ENCODE measurements around the gene PSG5. TPM values are rescaled to one million over a fixed set of nuclear protein-coding genes. Genes with fewer than 3 reads are reported as not detected.
"Not testable (repeated sequence)": the region's sequence is repeated elsewhere in the genome, so short reads cannot be mapped to it uniquely, and the experiment has no call there.

The PSG5 gene
- polyA plus RNA-seq (2013, experiment 1 of 2) = not detected
- not detected for polyA plus RNA-seq (2013, experiment 2 of 2)

GRCh38 chr19:43186311-43186935 is at the start of gene PSG5:
Gene PSG5, minus strand, starts transcription at chr19:43186536. Its CDS starts 131 bp downstream, at chr19:43186405.
- not testable (repeated sequence) for H3K4me2 ChIP-seq (ENCODE audit: low read length); H3K4me1 ChIP-seq (ENCODE audit: control insufficient read depth, low read depth, low read length); H3K27me3 ChIP-seq (ENCODE audit: insufficient read depth, low read length, poor library complexity); H4K8ac ChIP-seq (ENCODE audit: low read depth, low read length); H2BK5ac ChIP-seq (ENCODE audit: low read length); H3K9ac ChIP-seq (ENCODE audit: low read length); H3K4ac ChIP-seq (ENCODE audit: low read depth, low read length); H2BK15ac ChIP-seq (replicated peaks; ENCODE audit: low read depth); DNase-seq; H3K79me1 ChIP-seq (ENCODE audit: low read length); H3K79me2 ChIP-seq (ENCODE audit: control insufficient read depth, insufficient read depth, low read length); H2BK120ac ChIP-seq (ENCODE audit: low read depth, low read length); H2AK5ac ChIP-seq (ENCODE audit: low read length); H3K56ac ChIP-seq (ENCODE audit: low read length); H4K5ac ChIP-seq (ENCODE audit: low read length); H3K36me3 ChIP-seq (ENCODE audit: control insufficient read depth, insufficient read depth, low read length); H3K23ac ChIP-seq (ENCODE audit: low read length); H3K4me3 ChIP-seq (ENCODE audit: low read length); H3K18ac ChIP-seq (ENCODE audit: low read length); H3K27ac ChIP-seq (ENCODE audit: low read depth, low read length)
- WGBS (ENCODE audit: extremely low coverage, insufficient coverage, low lambda C conversion rate) = no CpG with 5 or more reads among the region's 7 CpGs

DNA sequence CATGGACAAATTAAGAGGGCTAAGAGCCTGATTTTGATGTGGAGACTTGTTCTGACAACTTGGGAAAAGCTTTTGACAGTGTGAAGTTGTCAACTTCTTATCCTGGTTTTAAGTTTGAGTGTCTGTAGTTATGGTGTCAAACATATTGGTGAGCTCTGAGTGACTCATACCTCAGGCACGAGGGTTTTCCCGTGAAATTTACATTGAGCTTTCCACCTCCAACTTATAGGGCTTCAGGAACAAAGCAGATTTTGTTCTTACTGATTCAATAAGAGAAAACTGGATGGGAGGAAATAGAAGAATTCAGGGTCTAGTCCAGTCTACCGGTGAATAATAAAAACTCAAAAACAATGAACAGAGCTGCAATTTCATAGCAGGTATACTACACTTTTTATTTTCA is 49.4 kb upstream of the PSG5 start:
- not testable (repeated sequence) for H3K4me2 ChIP-seq (ENCODE audit: low read length); H3K36me3 ChIP-seq (ENCODE audit: control insufficient read depth, insufficient read depth, low read length); DNase-seq; H3K79me1 ChIP-seq (ENCODE audit: low read length); H3K4me3 ChIP-seq (ENCODE audit: low read length); H3K18ac ChIP-seq (ENCODE audit: low read length); H3K9ac ChIP-seq (ENCODE audit: low read length); H3K79me2 ChIP-seq (ENCODE audit: control insufficient read depth, insufficient read depth, low read length); H3K4ac ChIP-seq (ENCODE audit: low read depth, low read length); H3K27me3 ChIP-seq (ENCODE audit: insufficient read depth, low read length, poor library complexity); H4K8ac ChIP-seq (ENCODE audit: low read depth, low read length); H3K27ac ChIP-seq (ENCODE audit: low read depth, low read length); H3K56ac ChIP-seq (ENCODE audit: low read length); H2BK120ac ChIP-seq (ENCODE audit: low read depth, low read length); H3K4me1 ChIP-seq (ENCODE audit: control insufficient read depth, low read depth, low read length); H3K23ac ChIP-seq (ENCODE audit: low read length); H2BK15ac ChIP-seq (replicated peaks; ENCODE audit: low read depth); H4K5ac ChIP-seq (ENCODE audit: low read length); H2BK5ac ChIP-seq (ENCODE audit: low read length); H2AK5ac ChIP-seq (ENCODE audit: low read length)
- no CpG with 5 or more reads among the region's 3 CpGs for WGBS (ENCODE audit: extremely low coverage, insufficient coverage, low lambda C conversion rate)

DNA sequence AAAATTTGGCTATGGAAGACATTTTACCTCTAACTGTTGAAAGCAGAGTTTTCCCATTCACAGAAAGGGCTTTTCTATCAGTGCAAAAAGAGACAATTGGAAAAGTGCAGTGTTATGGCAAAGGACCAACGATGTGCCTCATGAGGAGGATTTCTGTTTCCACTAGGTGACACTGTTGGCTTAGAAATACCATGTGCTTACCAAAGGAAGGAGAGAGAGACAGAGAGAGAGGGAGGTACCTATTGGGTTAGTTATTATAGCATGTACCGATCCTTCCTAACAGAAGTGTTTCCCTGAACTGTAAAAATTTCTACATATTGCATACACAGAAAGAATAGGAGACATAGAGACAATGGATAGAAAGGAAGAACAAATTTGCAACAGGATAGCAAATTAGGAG is 43.0 kb upstream of the PSG5 start:
- no peak overlapping the region for H3K23ac ChIP-seq (ENCODE audit: low read length)
- H3K4me1 ChIP-seq (ENCODE audit: control insufficient read depth, low read depth, low read length) = no peaks in the 10 kb centered on the region
- no peak overlapping the region for H2AK5ac ChIP-seq (ENCODE audit: low read length)
- H3K79me1 ChIP-seq (ENCODE audit: low read length) = no peaks in the 10 kb centered on the region
- no peak overlapping the region for H3K9ac ChIP-seq (ENCODE audit: low read length)
- no peak overlapping the region for H3K18ac ChIP-seq (ENCODE audit: low read length)
- DNase-seq = peak; percentile 14
- H2BK15ac ChIP-seq (replicated peaks; ENCODE audit: low read depth) = no peak overlapping the region
- H3K4me2 ChIP-seq (ENCODE audit: low read length) = no peak overlapping the region
- no CpG with 5 or more reads among the region's 2 CpGs for WGBS (ENCODE audit: extremely low coverage, insufficient coverage, low lambda C conversion rate)
- H3K27ac ChIP-seq (ENCODE audit: low read depth, low read length) = no peak overlapping the region
- H3K36me3 ChIP-seq (ENCODE audit: control insufficient read depth, insufficient read depth, low read length) = no peaks in the 10 kb centered on the region
- H3K27me3 ChIP-seq (ENCODE audit: insufficient read depth, low read length, poor library complexity) = no peaks in the 10 kb centered on the region
- no peak overlapping the region for H2BK120ac ChIP-seq (ENCODE audit: low read depth, low read length)
- H3K4ac ChIP-seq (ENCODE audit: low read depth, low read length) = no peak overlapping the region
- no peak overlapping the region for H3K56ac ChIP-seq (ENCODE audit: low read length)
- H4K8ac ChIP-seq (ENCODE audit: low read depth, low read length) = no peak overlapping the region
- H3K79me2 ChIP-seq (ENCODE audit: control insufficient read depth, insufficient read depth, low read length) = no peaks in the 10 kb centered on the region
- H3K4me3 ChIP-seq (ENCODE audit: low read length) = no peak overlapping the region
- no peak overlapping the region for H4K5ac ChIP-seq (ENCODE audit: low read length)
- H2BK5ac ChIP-seq (ENCODE audit: low read length) = no peak overlapping the region

GRCh38 chr19:43228730-43229129 is 42.4 kb upstream of the PSG5 start:
- H3K36me3 ChIP-seq (ENCODE audit: control insufficient read depth, insufficient read depth, low read length); H3K4ac ChIP-seq (ENCODE audit: low read depth, low read length); H3K79me1 ChIP-seq (ENCODE audit: low read length); H3K4me3 ChIP-seq (ENCODE audit: low read length); H3K79me2 ChIP-seq (ENCODE audit: control insufficient read depth, insufficient read depth, low read length); H3K18ac ChIP-seq (ENCODE audit: low read length); H3K27ac ChIP-seq (ENCODE audit: low read depth, low read length); H3K9ac ChIP-seq (ENCODE audit: low read length); H2BK120ac ChIP-seq (ENCODE audit: low read depth, low read length); H3K56ac ChIP-seq (ENCODE audit: low read length); H2AK5ac ChIP-seq (ENCODE audit: low read length); H4K5ac ChIP-seq (ENCODE audit: low read length); H3K4me1 ChIP-seq (ENCODE audit: control insufficient read depth, low read depth, low read length); H3K27me3 ChIP-seq (ENCODE audit: insufficient read depth, low read length, poor library complexity); H3K4me2 ChIP-seq (ENCODE audit: low read length); H2BK5ac ChIP-seq (ENCODE audit: low read length); H3K23ac ChIP-seq (ENCODE audit: low read length); H2BK15ac ChIP-seq (replicated peaks; ENCODE audit: low read depth); H4K8ac ChIP-seq (ENCODE audit: low read depth, low read length): not testable (repeated sequence)
- DNase-seq = peak; percentile 19
- no CpG with 5 or more reads among the region's 2 CpGs for WGBS (ENCODE audit: extremely low coverage, insufficient coverage, low lambda C conversion rate)

DNA sequence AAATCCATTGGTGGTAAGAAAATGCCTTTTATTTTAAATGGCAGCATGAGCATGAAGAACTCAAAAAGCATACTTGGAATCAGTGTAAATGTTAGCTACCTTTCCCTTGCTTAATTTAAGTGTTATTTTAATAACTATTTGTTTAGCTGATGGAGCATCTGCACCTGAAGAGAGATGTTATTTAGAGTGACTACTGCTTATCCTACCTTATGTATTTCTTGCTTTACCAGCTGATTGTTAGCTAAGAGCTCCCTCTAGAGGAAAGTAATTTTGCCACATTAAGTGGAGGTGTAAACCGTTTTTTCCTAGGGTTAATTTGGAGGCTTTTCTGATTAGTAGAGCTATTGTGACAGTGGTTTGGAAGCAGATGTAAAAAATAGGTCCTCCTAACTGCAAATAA is 40.6 kb upstream of the PSG5 start:
- H4K5ac ChIP-seq (ENCODE audit: low read length); H3K4me2 ChIP-seq (ENCODE audit: low read length); H2AK5ac ChIP-seq (ENCODE audit: low read length); H3K9ac ChIP-seq (ENCODE audit: low read length); H3K36me3 ChIP-seq (ENCODE audit: control insufficient read depth, insufficient read depth, low read length); H3K79me2 ChIP-seq (ENCODE audit: control insufficient read depth, insufficient read depth, low read length); DNase-seq; H4K8ac ChIP-seq (ENCODE audit: low read depth, low read length); H3K27ac ChIP-seq (ENCODE audit: low read depth, low read length); H3K79me1 ChIP-seq (ENCODE audit: low read length); H3K4ac ChIP-seq (ENCODE audit: low read depth, low read length); H3K27me3 ChIP-seq (ENCODE audit: insufficient read depth, low read length, poor library complexity); H3K56ac ChIP-seq (ENCODE audit: low read length); H3K4me1 ChIP-seq (ENCODE audit: control insufficient read depth, low read depth, low read length); H3K23ac ChIP-seq (ENCODE audit: low read length); H2BK15ac ChIP-seq (replicated peaks; ENCODE audit: low read depth); H3K18ac ChIP-seq (ENCODE audit: low read length); H2BK5ac ChIP-seq (ENCODE audit: low read length); H2BK120ac ChIP-seq (ENCODE audit: low read depth, low read length); H3K4me3 ChIP-seq (ENCODE audit: low read length): not testable (repeated sequence)
- WGBS (ENCODE audit: extremely low coverage, insufficient coverage, low lambda C conversion rate) = no CpG with 5 or more reads among the region's 1 CpG

- H3K23ac ChIP-seq (ENCODE audit: low read length) = no peak overlapping the region
- no peaks in the 10 kb centered on the region for H3K36me3 ChIP-seq (ENCODE audit: control insufficient read depth, insufficient read depth, low read length)
- H2BK5ac ChIP-seq (ENCODE audit: low read length) = no peak overlapping the region
- no peaks in the 10 kb centered on the region for H3K4me1 ChIP-seq (ENCODE audit: control insufficient read depth, low read depth, low read length)
- H3K18ac ChIP-seq (ENCODE audit: low read length) = no peak overlapping the region
- H2BK15ac ChIP-seq (replicated peaks; ENCODE audit: low read depth) = no peak overlapping the region
- H3K27me3 ChIP-seq (ENCODE audit: insufficient read depth, low read length, poor library complexity) = no peaks in the 10 kb centered on the region
- H3K4ac ChIP-seq (ENCODE audit: low read depth, low read length) = no peak overlapping the region
- no CpG with 5 or more reads among the region's 2 CpGs for WGBS (ENCODE audit: extremely low coverage, insufficient coverage, low lambda C conversion rate)
- no peak overlapping the region for H4K5ac ChIP-seq (ENCODE audit: low read length)
- H3K4me3 ChIP-seq (ENCODE audit: low read length) = no peak overlapping the region
- H4K8ac ChIP-seq (ENCODE audit: low read depth, low read length) = no peak overlapping the region
- H3K27ac ChIP-seq (ENCODE audit: low read depth, low read length) = no peak overlapping the region
- DNase-seq = no peak
- no peak overlapping the region for H3K56ac ChIP-seq (ENCODE audit: low read length)
- no peak overlapping the region for H2AK5ac ChIP-seq (ENCODE audit: low read length)
- H3K79me2 ChIP-seq (ENCODE audit: control insufficient read depth, insufficient read depth, low read length) = no peaks in the 10 kb centered on the region
- H2BK120ac ChIP-seq (ENCODE audit: low read depth, low read length) = no peak overlapping the region
- no peak overlapping the region for H3K4me2 ChIP-seq (ENCODE audit: low read length)
- no peak overlapping the region for H3K9ac ChIP-seq (ENCODE audit: low read length)
- no peaks in the 10 kb centered on the region for H3K79me1 ChIP-seq (ENCODE audit: low read length)
Measured at GRCh38 chr19:43224855-43225253, 38.5 kb upstream of the PSG5 start.
